ENCODE measurements around the gene PAX2. TPM values are rescaled to one million over a fixed set of nuclear protein-coding genes. Genes with fewer than 3 reads are reported as not detected.

Gene PAX2
- total and polyA plus RNA-seq, 2 of the 8 experiments (the other 6 are each of a cell fraction or from before 2014, with no cell fraction given): 0.02 TPM; not detected in 1

DNA sequence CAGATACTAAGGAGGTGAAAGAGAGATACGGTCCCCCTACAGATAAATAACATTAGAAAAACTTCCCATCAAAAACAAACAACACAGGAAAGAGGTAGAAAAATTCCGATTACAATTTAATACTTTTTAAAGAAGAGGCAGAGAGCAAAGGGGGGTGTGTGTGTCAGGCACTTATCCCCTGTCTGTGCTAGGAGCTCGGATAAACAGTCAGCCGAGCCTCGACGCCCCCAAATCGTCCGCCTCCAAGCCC is 3.6 kb downstream of the PAX2 start (continued):
- TF ChIP-seq, protein P1, sequence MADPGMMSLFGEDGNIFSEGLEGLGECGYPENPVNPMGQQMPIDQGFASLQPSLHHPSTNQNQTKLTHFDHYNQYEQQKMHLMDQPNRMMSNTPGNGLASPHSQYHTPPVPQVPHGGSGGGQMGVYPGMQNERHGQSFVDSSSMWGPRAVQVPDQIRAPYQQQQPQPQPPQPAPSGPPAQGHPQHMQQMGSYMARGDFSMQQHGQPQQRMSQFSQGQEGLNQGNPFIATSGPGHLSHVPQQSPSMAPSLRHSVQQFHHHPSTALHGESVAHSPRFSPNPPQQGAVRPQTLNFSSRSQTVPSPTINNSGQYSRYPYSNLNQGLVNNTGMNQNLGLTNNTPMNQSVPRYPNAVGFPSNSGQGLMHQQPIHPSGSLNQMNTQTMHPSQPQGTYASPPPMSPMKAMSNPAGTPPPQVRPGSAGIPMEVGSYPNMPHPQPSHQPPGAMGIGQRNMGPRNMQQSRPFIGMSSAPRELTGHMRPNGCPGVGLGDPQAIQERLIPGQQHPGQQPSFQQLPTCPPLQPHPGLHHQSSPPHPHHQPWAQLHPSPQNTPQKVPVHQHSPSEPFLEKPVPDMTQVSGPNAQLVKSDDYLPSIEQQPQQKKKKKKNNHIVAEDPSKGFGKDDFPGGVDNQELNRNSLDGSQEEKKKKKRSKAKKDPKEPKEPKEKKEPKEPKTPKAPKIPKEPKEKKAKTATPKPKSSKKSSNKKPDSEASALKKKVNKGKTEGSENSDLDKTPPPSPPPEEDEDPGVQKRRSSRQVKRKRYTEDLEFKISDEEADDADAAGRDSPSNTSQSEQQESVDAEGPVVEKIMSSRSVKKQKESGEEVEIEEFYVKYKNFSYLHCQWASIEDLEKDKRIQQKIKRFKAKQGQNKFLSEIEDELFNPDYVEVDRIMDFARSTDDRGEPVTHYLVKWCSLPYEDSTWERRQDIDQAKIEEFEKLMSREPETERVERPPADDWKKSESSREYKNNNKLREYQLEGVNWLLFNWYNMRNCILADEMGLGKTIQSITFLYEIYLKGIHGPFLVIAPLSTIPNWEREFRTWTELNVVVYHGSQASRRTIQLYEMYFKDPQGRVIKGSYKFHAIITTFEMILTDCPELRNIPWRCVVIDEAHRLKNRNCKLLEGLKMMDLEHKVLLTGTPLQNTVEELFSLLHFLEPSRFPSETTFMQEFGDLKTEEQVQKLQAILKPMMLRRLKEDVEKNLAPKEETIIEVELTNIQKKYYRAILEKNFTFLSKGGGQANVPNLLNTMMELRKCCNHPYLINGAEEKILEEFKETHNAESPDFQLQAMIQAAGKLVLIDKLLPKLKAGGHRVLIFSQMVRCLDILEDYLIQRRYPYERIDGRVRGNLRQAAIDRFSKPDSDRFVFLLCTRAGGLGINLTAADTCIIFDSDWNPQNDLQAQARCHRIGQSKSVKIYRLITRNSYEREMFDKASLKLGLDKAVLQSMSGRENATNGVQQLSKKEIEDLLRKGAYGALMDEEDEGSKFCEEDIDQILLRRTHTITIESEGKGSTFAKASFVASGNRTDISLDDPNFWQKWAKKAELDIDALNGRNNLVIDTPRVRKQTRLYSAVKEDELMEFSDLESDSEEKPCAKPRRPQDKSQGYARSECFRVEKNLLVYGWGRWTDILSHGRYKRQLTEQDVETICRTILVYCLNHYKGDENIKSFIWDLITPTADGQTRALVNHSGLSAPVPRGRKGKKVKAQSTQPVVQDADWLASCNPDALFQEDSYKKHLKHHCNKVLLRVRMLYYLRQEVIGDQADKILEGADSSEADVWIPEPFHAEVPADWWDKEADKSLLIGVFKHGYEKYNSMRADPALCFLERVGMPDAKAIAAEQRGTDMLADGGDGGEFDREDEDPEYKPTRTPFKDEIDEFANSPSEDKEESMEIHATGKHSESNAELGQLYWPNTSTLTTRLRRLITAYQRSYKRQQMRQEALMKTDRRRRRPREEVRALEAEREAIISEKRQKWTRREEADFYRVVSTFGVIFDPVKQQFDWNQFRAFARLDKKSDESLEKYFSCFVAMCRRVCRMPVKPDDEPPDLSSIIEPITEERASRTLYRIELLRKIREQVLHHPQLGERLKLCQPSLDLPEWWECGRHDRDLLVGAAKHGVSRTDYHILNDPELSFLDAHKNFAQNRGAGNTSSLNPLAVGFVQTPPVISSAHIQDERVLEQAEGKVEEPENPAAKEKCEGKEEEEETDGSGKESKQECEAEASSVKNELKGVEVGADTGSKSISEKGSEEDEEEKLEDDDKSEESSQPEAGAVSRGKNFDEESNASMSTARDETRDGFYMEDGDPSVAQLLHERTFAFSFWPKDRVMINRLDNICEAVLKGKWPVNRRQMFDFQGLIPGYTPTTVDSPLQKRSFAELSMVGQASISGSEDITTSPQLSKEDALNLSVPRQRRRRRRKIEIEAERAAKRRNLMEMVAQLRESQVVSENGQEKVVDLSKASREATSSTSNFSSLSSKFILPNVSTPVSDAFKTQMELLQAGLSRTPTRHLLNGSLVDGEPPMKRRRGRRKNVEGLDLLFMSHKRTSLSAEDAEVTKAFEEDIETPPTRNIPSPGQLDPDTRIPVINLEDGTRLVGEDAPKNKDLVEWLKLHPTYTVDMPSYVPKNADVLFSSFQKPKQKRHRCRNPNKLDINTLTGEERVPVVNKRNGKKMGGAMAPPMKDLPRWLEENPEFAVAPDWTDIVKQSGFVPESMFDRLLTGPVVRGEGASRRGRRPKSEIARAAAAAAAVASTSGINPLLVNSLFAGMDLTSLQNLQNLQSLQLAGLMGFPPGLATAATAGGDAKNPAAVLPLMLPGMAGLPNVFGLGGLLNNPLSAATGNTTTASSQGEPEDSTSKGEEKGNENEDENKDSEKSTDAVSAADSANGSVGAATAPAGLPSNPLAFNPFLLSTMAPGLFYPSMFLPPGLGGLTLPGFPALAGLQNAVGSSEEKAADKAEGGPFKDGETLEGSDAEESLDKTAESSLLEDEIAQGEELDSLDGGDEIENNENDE (IDR thresholded peaks at IDR 0.05; ENCODE audit: insufficient replicate concordance, low read length): no peak
- no peak for TF ChIP-seq POLR2A (IDR thresholded peaks at IDR 0.05; ENCODE audit: control extremely low read depth in 1 of 2, low read depth in 2 of 2, low read length in 2 of 2)
- TF ChIP-seq KDM5A (IDR thresholded peaks at IDR 0.05; ENCODE audit: low read length): no peak
- TF ChIP-seq BACH1 (IDR thresholded peaks at IDR 0.05; ENCODE audit: low read length): no peak

Measured in H1 (cell line).